HCT116 (cell line): ENCODE measurements around the gene CENPM. TPM values are rescaled to one million over a fixed set of nuclear protein-coding genes. Genes with fewer than 3 reads are reported as not detected.

Source experiments
- ATAC-seq: fragments of 200-7000 bp; cut with Tn5 transposase; 2 replicates; pipeline ENCODE4 v1.9.1; 2020; ENCODE audit warnings: mild to moderate bottlenecking, moderate library complexity
- BruUV-seq: library from RNA; stranded (reverse); fragments of 400-500 nt; replicated peaks from 2 replicates; lab custom pipeline; 2021; lab: Mats Ljungman, UMichigan
- CTCF ChIA-PET: fragments of 300-600 bp; sonication (Branson Sonifier 250); formaldehyde crosslinking; loops from one replicate; lab custom pipeline; 2021; ENCODE audit warnings: antibody characterized with exemption; lab: Charles Lee
- POLR2A ChIA-PET: fragments of 300-600, 350-600 bp; sonication (Branson Sonifier 250); formaldehyde crosslinking; loops from one replicate; lab custom pipeline; 2021; ENCODE audit warnings: antibody characterized with exemption; lab: Charles Lee
- RAD21 ChIA-PET, 2 experiments: fragments of 300-600 bp; sonication (Branson Sonifier 250); formaldehyde crosslinking; loops; one replicate each; lab custom pipeline; 2023; ENCODE audit warnings: low total read pairs in 2 of 2; ENCODE audit not compliant: uncharacterized antibody in 2 of 2, unreplicated experiment in 2 of 2, low non-redundant PET in 1 of 2; lab: Charles Lee
- DNase-seq: peaks from one replicate; pipeline ENCODE4 v3.0.0-alpha.2; 2010; ENCODE audit warnings: low read depth, low spot score
- H2AFZ ChIP-seq: fragments of 200-600 bp; shearing (Covaris generic), sonication (generic); 2 replicates; pipeline ENCODE4 v1.6.1; 2017; ENCODE audit warnings: low read depth, mixed run types, mixed read lengths, antibody characterized with exemption, low read length; ENCODE audit not compliant: poor library complexity, severe bottlenecking
- H3K27ac ChIP-seq: 2 replicates; pipeline ENCODE4 v1.5.1; 2012; ENCODE audit warnings: low read depth, low read length
- H3K27me3 ChIP-seq: fragments of 200-600 bp; sonication (generic); 2 replicates; pipeline ENCODE4 v1.6.1; 2016; ENCODE audit warnings: mixed run types, low read length, mixed read lengths; ENCODE audit not compliant: insufficient read depth
- H3K36me3 ChIP-seq, 2 experiments: fragments of 200-500 bp in 1 of 2; fragments of 200-600 bp in 1 of 2; sonication (Bioruptor generic) in 1 of 2; sonication (generic) in 1 of 2; 2 replicates each; pipeline versions ENCODE4 v1.5.1 to v1.6.1; 2014 to 2016; ENCODE audit warnings: low read length in 2 of 2, inconsistent platforms in 1 of 2, mixed read lengths in 1 of 2, mixed run types in 1 of 2; ENCODE audit not compliant: insufficient read depth in 2 of 2, control insufficient read depth in 1 of 2
- H3K4me1 ChIP-seq, 2 experiments: fragments of 200-600 bp in 1 of 2; sonication (generic) in 1 of 2; 2 replicates each; pipeline versions ENCODE4 v1.5.1 to v1.6.1; 2012 to 2017; ENCODE audit warnings: low read length in 2 of 2, inconsistent platforms in 1 of 2, mild to moderate bottlenecking in 1 of 2, mixed read lengths in 1 of 2, mixed run types in 1 of 2, moderate library complexity in 1 of 2; ENCODE audit not compliant: insufficient read depth in 2 of 2, control insufficient read depth in 1 of 2
- H3K4me2 ChIP-seq: fragments of 200-600 bp; sonication (generic); 2 replicates; pipeline ENCODE4 v1.6.1; 2017; ENCODE audit warnings: mixed run types, low read length, mixed read lengths
- H3K4me3 ChIP-seq, 2 experiments: fragments of 200-600 bp in 1 of 2; sonication (generic) in 1 of 2; replicated peaks in 1 of 2; 2 replicates each; pipeline ENCODE4 v1.5.1; 2011 to 2016; ENCODE audit warnings: low read length in 2 of 2, control low read depth in 1 of 2, low read depth in 1 of 2, mild to moderate bottlenecking in 1 of 2, mixed read lengths in 1 of 2, mixed run types in 1 of 2
- H3K79me2 ChIP-seq: fragments of 200-600 bp; sonication (generic); 2 replicates; pipeline ENCODE4 v1.6.1; 2017; ENCODE audit warnings: mild to moderate bottlenecking, mixed run types, low read length, moderate library complexity, mixed read lengths; ENCODE audit not compliant: insufficient read depth
- H3K9ac ChIP-seq: fragments of 200-600 bp; sonication (generic); 2 replicates; pipeline ENCODE4 v1.6.1; 2016; ENCODE audit warnings: low read length, mixed read lengths
- H3K9me2 ChIP-seq: fragments of 200-600 bp; sonication (generic), shearing (Covaris generic); 2 replicates; pipeline ENCODE4 v1.6.1; 2017; ENCODE audit warnings: mixed run types, mild to moderate bottlenecking, moderate library complexity; ENCODE audit not compliant: insufficient read depth
- H3K9me3 ChIP-seq, 2 experiments: fragments of 200-500 bp in 1 of 2; fragments of 200-600 bp in 1 of 2; sonication (Bioruptor generic) in 1 of 2; sonication (generic) in 1 of 2; 2 replicates each; pipeline ENCODE4 v1.6.1; 2014 to 2017; ENCODE audit warnings: low read length in 2 of 2, mixed read lengths in 2 of 2, inconsistent platforms in 1 of 2, low read depth in 1 of 2, mild to moderate bottlenecking in 1 of 2, mixed run types in 1 of 2, moderate library complexity in 1 of 2; ENCODE audit not compliant: control insufficient read depth in 1 of 2, insufficient read depth in 1 of 2
- H4K20me1 ChIP-seq: fragments of 200-600 bp; sonication (generic), shearing (Covaris generic); 2 replicates; pipeline ENCODE4 v1.6.1; 2017; ENCODE audit warnings: mixed run types, mild to moderate bottlenecking, moderate library complexity; ENCODE audit not compliant: insufficient read depth
- CTCF ChIP-seq, 3 experiments: fragments of 200-600 bp in 1 of 3; sonication (generic) in 1 of 3; IDR thresholded peaks in 2 of 3; conservative IDR thresholded peaks in 1 of 3; 2 replicates each; pipeline ENCODE4 v1.5.1; 2012 to 2017; ENCODE audit warnings: low read depth in 2 of 3, low read length in 2 of 3, antibody characterized with exemption in 1 of 3, borderline replicate concordance in 1 of 3, control low read depth in 1 of 3, mild to moderate bottlenecking in 1 of 3, mixed read lengths in 1 of 3, mixed run types in 1 of 3, moderate library complexity in 1 of 3; ENCODE audit not compliant: insufficient read depth in 1 of 3
- JUND ChIP-seq: IDR thresholded peaks from 2 replicates; pipeline ENCODE4 v1.6.1; 2012
- POLR2A ChIP-seq: IDR thresholded peaks from 2 replicates; pipeline ENCODE4 v1.7.0; 2011; ENCODE audit warnings: borderline replicate concordance; ENCODE audit not compliant: insufficient read depth, insufficient read length; ENCODE audit errors: extremely low read depth
- intact Hi-C: fragments of 100-400 bp; cut with micrococcal nuclease; formaldehyde crosslinking; loops from 2 replicates; pipeline ENCODE4 v1.10.0; 2022
- total RNA-seq: library from RNA; stranded (reverse); gene quantifications from one replicate; pipeline ENCODE4 v1.2.1, GENCODE V29; 2021; ENCODE audit not compliant: unreplicated experiment
- TF ChIP-seq, protein P1 (sequence below): IDR thresholded peaks from 2 replicates; pipeline ENCODE4 v1.6.1; 2012

CENPM gene
- total RNA-seq, 1 experiment from 2014 or later: 44.7 TPM

- Histone ChIP-seq H3K27me3 (no peaks in the 10 kb centered on the region), H3K79me2 (no peaks in the 10 kb centered on the region), H3K36me3 (0 out of 4 replicates have a peak, but pooled peaks cover 0 to 2% of the 10 kb centered on the region in 2 experiments), H3K4me2 (peak overlapping the region; percentile 42), H3K27ac (no peak overlapping the region), H4K20me1 (no peaks in the 10 kb centered on the region), H3K9me3 (no peaks in the 10 kb centered on the region), H2AFZ (no peak overlapping the region), H3K9me2 (no peaks in the 10 kb centered on the region), H3K4me3 (no peak overlapping the region), H3K4me1 (peaks cover 6 to 29% of the 10 kb centered on the region in 2 experiments), H3K9ac (no peak overlapping the region)
- ATAC-seq: no peak
- no peak for DNase-seq
- RAD21 ChIA-PET: no interaction called here
- intact Hi-C loops: no loop called here
- TF ChIP-seq, protein P1, sequence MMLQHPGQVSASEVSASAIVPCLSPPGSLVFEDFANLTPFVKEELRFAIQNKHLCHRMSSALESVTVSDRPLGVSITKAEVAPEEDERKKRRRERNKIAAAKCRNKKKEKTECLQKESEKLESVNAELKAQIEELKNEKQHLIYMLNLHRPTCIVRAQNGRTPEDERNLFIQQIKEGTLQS: no peak
- TF ChIP-seq JUND: no peak
- POLR2A ChIA-PET: no interaction called here
- BruUV-seq: no TSS peak
- CTCF ChIA-PET: interaction anchor here (1.4 kb wide), 1 partner anchor 13 kb away, joined by 3 read pairs; no protein-coding TSS in a partner anchor
Measured at GRCh38 chr22:41912338-41913039, 34.5 kb downstream of the CENPM start.

DNA sequence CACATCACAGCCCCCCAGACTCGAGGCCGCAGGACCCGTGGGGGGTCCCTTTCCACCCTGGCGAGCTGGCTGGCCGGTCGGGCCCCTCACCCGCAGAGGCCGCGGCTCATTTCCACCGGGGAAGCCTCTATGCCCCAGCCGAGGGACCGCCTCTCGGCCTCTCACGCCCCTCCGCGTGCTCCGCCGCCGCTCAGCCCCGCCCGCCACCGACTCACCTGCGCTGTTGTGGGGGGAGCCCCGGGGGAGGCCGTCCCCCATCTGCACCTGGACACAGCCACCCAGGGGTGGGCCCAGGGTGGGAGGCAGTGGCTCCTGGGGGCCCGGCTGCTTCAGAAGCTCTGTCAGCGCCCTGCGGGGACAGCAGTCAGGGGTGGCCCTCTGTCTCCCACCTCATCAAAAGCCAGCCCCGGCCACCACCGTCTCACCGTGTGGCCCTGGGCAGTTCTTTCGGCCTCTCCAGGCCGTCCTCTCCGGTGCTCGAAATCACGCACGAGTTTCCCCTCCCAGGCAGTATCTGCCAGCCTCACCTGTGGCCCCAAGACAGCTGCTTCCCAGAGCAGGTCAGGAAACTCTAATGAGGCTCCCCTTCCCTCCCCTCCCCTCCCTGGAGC, 35.8 kb downstream of the CENPM start:
- H3K27me3 ChIP-seq: no peaks in the 10 kb centered on the region
- H2AFZ ChIP-seq: no peak overlapping the region
- BruUV-seq: no TSS peak
- CTCF ChIA-PET: interaction anchor here (1.1 kb wide), 1 partner anchor 214 kb away, joined by 3 read pairs; no protein-coding TSS in a partner anchor
- DNase-seq (no peak), ATAC-seq (no peak)
- H3K4me1 ChIP-seq: peaks cover 6 to 27% of the 10 kb centered on the region in 2 experiments
- H3K9me3 ChIP-seq: no peaks in the 10 kb centered on the region
- H3K79me2 ChIP-seq: no peaks in the 10 kb centered on the region
- intact Hi-C loops: no loop called here
- RAD21 ChIA-PET: no interaction called here
- H3K9me2 ChIP-seq: no peaks in the 10 kb centered on the region
- peaks cover 3 to 5% of the 10 kb centered on the region in 2 experiments; a peak in 2 of 4 replicates for H3K36me3 ChIP-seq
- no peaks in the 10 kb centered on the region for H4K20me1 ChIP-seq
- H3K4me2 ChIP-seq: no peak overlapping the region
- POLR2A ChIA-PET: no interaction called here
- H3K4me3 ChIP-seq: no peak overlapping the region
- TF ChIP-seq CTCF (IDR thresholded peaks at IDR 0.05 in 2 of 3, conservative IDR thresholded peaks at IDR 0.05 in 1 of 3; ENCODE audit: borderline replicate concordance in 1 of 3, insufficient read depth in 1 of 3, low read depth in 2 of 3, low read length in 2 of 3): no peak
- no peak for TF ChIP-seq POLR2A
- no peak overlapping the region for H3K9ac ChIP-seq
- H3K27ac ChIP-seq: no peak overlapping the region
